Tibial artery (tissue), 4 donors: ENCODE measurements around the gene YTHDC1.
"Not testable (repeated sequence)": the region's sequence is repeated elsewhere in the genome, so short reads cannot be mapped to it uniquely, and the experiment has no call there.

Source experiments
- DNase-seq, 2 donors: peaks; one replicate each; pipeline ENCODE4 v3.0.0-alpha.2; 2019
- H3K27ac ChIP-seq, 2 donors: fragments of 200-600 bp; sonication (generic) in 1 of 2; 1 replicate in 1 of 2; 2 replicates in 1 of 2; pipeline ENCODE4 v1.5.1; 2018 to 2019; ENCODE audit warnings: mild to moderate bottlenecking in 1 of 2
- H3K27me3 ChIP-seq, 2 donors: fragments of 200-600 bp; sonication (generic) in 1 of 2; one replicate each; pipeline versions ENCODE4 v1.5.1 to v1.6.0; 2016 to 2019
- H3K36me3 ChIP-seq, 3 donors: fragments of 200-600 bp; sonication (generic) in 2 of 3; one replicate each; pipeline ENCODE4 v1.5.1; 2016 to 2019; ENCODE audit warnings: mild to moderate bottlenecking in 2 of 3
- H3K4me1 ChIP-seq, 4 donors: fragments of 200-600 bp; sonication (generic) in 2 of 4; 1 replicate in 3 of 4; 2 replicates in 1 of 4; pipeline ENCODE4 v1.5.1; 2016 to 2019
- H3K4me3 ChIP-seq, 2 donors: fragments of 200-600 bp; sonication (generic) in 1 of 2; 1 replicate in 1 of 2; 2 replicates in 1 of 2; pipeline ENCODE4 v1.5.1; 2018 to 2019; ENCODE audit warnings: mild to moderate bottlenecking in 2 of 2
- H3K9me3 ChIP-seq, 3 donors: fragments of 200-600 bp; sonication (generic) in 1 of 3; one replicate each; pipeline ENCODE4 v1.5.1; 2016 to 2019
- intact Hi-C: fragments of 100-400 bp; cut with DNase I; formaldehyde crosslinking; loops from one replicate; pipeline ENCODE4 v1.15.0; 2023; ENCODE audit warnings: low total_unique reads
- TF ChIP-seq, protein P1 (sequence below), 2 experiments: fragments of 200-600 bp in 1 of 2; fragments of 450-650 bp in 1 of 2; IDR thresholded peaks; one replicate each; pipeline ENCODE4 v1.5.1; 2017 to 2019; ENCODE audit warnings: antibody characterized with exemption in 2 of 2, mild to moderate bottlenecking in 1 of 2, moderate library complexity in 1 of 2

Gene YTHDC1

GRCh38 chr4:68349649-68350360, at the start of gene YTHDC1:
TSS of gene YTHDC1 (minus strand) at chr4:68350090. CDS start at chr4:68349753, 337 bp downstream.
- Histone ChIP-seq H3K36me3 (no peaks in the 10 kb centered on the region), H3K4me1 (peaks cover 0 to 38% (median 8%) of the 10 kb centered on the region in 4 donors), H3K4me3 (peak within 1 kb of the TSS; percentile 83 to 86), H3K27me3 (no peaks in the 10 kb centered on the region), H3K27ac (peak within 1 kb of the TSS; percentile 98 to 99), H3K9me3 (no peaks in the 10 kb centered on the region)
- intact Hi-C loops: no loop called here
- TF ChIP-seq, protein P1, sequence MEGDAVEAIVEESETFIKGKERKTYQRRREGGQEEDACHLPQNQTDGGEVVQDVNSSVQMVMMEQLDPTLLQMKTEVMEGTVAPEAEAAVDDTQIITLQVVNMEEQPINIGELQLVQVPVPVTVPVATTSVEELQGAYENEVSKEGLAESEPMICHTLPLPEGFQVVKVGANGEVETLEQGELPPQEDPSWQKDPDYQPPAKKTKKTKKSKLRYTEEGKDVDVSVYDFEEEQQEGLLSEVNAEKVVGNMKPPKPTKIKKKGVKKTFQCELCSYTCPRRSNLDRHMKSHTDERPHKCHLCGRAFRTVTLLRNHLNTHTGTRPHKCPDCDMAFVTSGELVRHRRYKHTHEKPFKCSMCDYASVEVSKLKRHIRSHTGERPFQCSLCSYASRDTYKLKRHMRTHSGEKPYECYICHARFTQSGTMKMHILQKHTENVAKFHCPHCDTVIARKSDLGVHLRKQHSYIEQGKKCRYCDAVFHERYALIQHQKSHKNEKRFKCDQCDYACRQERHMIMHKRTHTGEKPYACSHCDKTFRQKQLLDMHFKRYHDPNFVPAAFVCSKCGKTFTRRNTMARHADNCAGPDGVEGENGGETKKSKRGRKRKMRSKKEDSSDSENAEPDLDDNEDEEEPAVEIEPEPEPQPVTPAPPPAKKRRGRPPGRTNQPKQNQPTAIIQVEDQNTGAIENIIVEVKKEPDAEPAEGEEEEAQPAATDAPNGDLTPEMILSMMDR (IDR thresholded peaks at IDR 0.05): no peak
- DNase-seq: peak; percentile 97

DNA sequence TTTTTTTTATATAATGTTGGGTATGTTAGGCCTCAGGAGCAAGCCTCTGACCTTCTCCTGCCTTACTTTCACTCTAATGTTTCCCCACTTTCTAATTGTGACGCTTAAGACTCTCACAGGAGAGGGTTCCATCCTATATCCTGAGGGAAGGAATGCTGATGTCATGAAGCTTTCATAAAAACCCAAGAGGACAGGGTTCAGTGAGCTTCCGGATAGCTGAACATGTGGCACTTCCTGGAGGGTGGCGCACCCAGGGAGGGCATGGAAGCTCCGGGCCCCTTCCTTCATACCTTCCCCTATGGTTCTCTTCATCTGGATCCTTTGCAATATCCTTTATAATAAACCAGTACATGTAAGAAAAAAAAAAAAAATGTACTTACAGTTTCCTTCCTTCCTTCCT, 49.4 kb upstream of the YTHDC1 start:
- Histone ChIP-seq H3K27ac (no peak overlapping the region), H3K27me3 (no peaks in the 10 kb centered on the region), H3K4me1 (no peaks in the 10 kb centered on the region), H3K9me3 (no peaks in the 10 kb centered on the region), H3K36me3 (no peaks in the 10 kb centered on the region), H3K4me3 (no peak overlapping the region)
- intact Hi-C loops: no loop called here
- TF ChIP-seq, protein P1 (IDR thresholded peaks at IDR 0.05): no peak
- no peak for DNase-seq

DNA sequence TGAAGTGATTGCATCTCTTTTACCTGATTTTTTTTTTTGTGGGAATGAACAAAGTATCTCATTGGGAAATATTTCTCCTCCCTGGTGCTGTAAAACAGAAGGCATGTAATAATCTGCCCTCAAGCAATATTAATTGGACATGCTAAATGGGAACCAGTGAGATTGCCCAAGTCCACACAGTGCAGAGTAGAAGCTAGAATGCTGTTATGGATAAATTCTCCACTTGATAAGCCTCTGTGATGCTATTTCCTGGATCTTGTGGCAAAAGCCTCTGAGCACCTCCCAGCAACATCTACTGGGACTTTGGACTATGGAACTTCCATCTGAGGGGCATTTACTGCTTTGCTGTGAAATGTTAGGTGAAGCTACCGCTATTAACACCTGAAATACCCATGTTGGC, 46.9 kb upstream of the YTHDC1 start:
- DNase-seq: no peak
- Histone ChIP-seq H3K27ac (no peak overlapping the region), H3K27me3 (no peaks in the 10 kb centered on the region), H3K9me3 (no peaks in the 10 kb centered on the region), H3K36me3 (no peaks in the 10 kb centered on the region), H3K4me3 (no peak overlapping the region), H3K4me1 (no peaks in the 10 kb centered on the region)
- intact Hi-C loops: no loop called here
- TF ChIP-seq, protein P1 (IDR thresholded peaks at IDR 0.05): no peak

- Histone ChIP-seq H3K9me3 (no peaks in the 10 kb centered on the region), H3K27me3 (no peaks in the 10 kb centered on the region), H3K4me3 (no peak overlapping the region), H3K4me1 (no peaks in the 10 kb centered on the region), H3K27ac (no peak overlapping the region), H3K36me3 (no peaks in the 10 kb centered on the region)
- intact Hi-C loops: no loop called here
- DNase-seq: no peak
- TF ChIP-seq, protein P1 (IDR thresholded peaks at IDR 0.05): no peak
These were observed 41.5 kb upstream of the YTHDC1 start for GRCh38 chr4:68391436-68391835.

- no peak for DNase-seq
- H3K4me3 ChIP-seq: no peak overlapping the region
- H3K27ac ChIP-seq: no peak overlapping the region
- H3K4me1 ChIP-seq: no peaks in the 10 kb centered on the region
- H3K27me3 ChIP-seq: no peaks in the 10 kb centered on the region
- H3K9me3 ChIP-seq: no peaks in the 10 kb centered on the region
- intact Hi-C loops: no loop called here
- no peaks in the 10 kb centered on the region for H3K36me3 ChIP-seq
- TF ChIP-seq, protein P1 (IDR thresholded peaks at IDR 0.05): no peak
These were observed 40.5 kb upstream of the YTHDC1 start for GRCh38 chr4:68390205-68390935.

DNA sequence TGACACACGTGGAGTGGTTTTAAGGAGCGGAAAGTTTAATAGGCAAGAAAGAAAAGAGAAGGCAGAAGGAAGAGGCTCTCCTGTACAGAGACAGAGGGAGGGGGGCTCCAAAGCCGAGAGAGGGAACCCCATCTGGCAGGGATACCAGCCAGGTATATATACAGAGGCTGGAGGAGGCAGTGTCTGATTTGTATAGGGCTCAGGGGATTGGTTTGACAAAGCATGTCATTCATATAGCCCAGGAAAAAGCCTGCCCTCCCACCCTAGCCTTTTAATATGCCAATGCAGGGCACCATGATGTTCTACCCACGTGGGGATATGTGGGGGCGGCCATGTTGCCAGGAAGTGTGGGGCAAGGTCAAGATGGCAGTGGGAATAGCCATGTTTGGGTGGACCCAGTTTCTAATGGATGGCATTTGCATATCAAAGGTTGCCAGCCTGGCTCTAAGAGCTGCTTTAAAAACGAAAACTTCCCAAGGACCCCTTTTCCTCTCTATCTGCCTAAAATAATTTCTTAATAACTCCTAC, 39.6 kb upstream of the YTHDC1 start:
- H3K27ac ChIP-seq, H3K4me1 ChIP-seq, H3K9me3 ChIP-seq, H3K36me3 ChIP-seq, intact Hi-C loops, H3K4me3 ChIP-seq, DNase-seq, H3K27me3 ChIP-seq: not testable (repeated sequence)
